Epithelial cell of esophagus (primary cell): Measurements from ENCODE around the gene VTI1B.
A peak's percentile ranks its signal among the peaks of the same experiment; 100 is the strongest.

Experiments used
- DNase-seq: peaks from one replicate; pipeline ENCODE4 v3.0.0; 2010; ENCODE audit warnings: low read depth
- H3K4me3 ChIP-seq: 2 replicates; pipeline ENCODE4 v1.5.1; 2011; ENCODE audit warnings: mild to moderate bottlenecking, low read length, control low read depth
- TF ChIP-seq, protein P1 (sequence below): IDR thresholded peaks from 2 replicates; pipeline ENCODE4 v1.5.1; 2011; ENCODE audit warnings: low read depth, mild to moderate bottlenecking, low read length, control low read depth, inconsistent platforms; ENCODE audit not compliant: insufficient read depth; ENCODE audit errors: missing control alignments

The VTI1B gene

GRCh38 chr14:67653651-67654280 lies 20.7 kb downstream of the VTI1B start:
- DNase-seq, result no peak
- no peak overlapping the region for H3K4me3 ChIP-seq
- TF ChIP-seq, protein P1, sequence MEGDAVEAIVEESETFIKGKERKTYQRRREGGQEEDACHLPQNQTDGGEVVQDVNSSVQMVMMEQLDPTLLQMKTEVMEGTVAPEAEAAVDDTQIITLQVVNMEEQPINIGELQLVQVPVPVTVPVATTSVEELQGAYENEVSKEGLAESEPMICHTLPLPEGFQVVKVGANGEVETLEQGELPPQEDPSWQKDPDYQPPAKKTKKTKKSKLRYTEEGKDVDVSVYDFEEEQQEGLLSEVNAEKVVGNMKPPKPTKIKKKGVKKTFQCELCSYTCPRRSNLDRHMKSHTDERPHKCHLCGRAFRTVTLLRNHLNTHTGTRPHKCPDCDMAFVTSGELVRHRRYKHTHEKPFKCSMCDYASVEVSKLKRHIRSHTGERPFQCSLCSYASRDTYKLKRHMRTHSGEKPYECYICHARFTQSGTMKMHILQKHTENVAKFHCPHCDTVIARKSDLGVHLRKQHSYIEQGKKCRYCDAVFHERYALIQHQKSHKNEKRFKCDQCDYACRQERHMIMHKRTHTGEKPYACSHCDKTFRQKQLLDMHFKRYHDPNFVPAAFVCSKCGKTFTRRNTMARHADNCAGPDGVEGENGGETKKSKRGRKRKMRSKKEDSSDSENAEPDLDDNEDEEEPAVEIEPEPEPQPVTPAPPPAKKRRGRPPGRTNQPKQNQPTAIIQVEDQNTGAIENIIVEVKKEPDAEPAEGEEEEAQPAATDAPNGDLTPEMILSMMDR, result no peak

DNA sequence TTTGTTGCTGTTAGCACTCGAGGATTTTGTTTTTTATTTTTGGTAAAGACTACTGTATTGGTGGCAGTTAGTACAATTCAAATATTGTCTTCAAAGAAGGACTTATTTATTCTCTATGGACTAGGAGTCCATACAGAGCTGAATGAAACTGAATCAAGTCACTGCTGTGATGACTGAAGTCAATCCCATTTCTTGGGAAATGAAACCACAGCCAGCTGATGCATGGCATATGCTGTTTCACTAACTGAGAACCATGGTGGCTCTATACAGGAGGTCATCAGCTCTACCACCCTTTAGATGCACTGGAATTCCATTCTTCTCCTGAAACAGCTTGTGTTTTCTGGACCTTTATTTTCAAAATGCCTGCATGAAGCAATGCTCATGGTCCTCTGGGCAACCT lies 22.2 kb downstream of the VTI1B start:
- DNase-seq, result no peak
- H3K4me3 ChIP-seq, result no peak overlapping the region
- TF ChIP-seq, protein P1, result no peak

GRCh38 chr14:67650694-67651093 lies 23.7 kb downstream of the VTI1B start:
- H3K4me3 ChIP-seq, result no peak overlapping the region
- TF ChIP-seq, protein P1, result no peak
- peak; percentile 91 for DNase-seq

DNA sequence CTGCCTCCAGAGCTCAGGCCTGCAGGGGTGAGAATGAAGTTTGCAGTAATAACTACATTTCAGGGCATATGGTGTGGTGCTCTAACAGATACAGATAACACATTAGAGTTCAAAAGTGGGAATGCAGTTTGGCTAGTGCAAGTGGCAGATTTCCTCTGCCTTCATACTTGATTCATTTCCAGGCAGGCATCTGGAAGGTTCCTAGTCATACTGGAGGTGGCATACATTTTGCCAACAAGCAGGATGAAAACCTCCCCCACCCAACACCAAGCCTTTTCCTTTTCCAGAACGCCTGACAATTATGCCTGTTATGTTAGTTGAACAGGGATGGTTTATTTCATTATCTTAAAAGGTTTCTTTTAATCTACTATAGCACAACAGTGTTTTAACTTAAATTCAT lies 24.3 kb downstream of the VTI1B start:
- no peak for DNase-seq
- H3K4me3 ChIP-seq, result no peak overlapping the region
- TF ChIP-seq, protein P1, result no peak

DNA sequence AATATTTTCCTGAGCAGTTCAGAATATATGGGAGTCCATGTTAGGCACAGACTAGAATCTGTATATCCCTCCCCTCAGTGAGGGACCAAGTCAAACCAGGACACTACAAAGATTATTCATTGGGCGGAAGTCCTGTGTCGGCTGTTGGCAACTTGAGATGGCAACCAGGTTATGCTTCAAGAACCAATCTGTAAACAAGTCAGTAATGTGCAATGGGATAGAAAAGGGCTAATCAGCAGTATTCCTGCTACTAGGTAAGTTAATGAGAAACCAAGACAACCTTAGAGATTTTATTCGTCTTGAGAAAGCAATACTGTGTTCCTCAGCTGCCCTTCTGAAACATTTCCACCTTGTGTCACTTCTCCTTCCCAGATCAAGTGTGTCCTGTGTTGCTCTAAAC lies 28.3 kb downstream of the VTI1B start:
- DNase-seq, result no peak
- TF ChIP-seq, protein P1, result no peak
- H3K4me3 ChIP-seq, result no peak overlapping the region

GRCh38 chr14:67645414-67645813 lies 29.0 kb downstream of the VTI1B start:
- DNase-seq, result no peak
- H3K4me3 ChIP-seq, result no peak overlapping the region
- TF ChIP-seq, protein P1, result no peak

GRCh38 chr14:67644428-67644827 lies 30.0 kb downstream of the VTI1B start:
- TF ChIP-seq, protein P1, result no peak
- no peak overlapping the region for H3K4me3 ChIP-seq
- DNase-seq, result no peak
